ENCODE measurements around the gene SAMSN1. TPM values are rescaled to one million over a fixed set of nuclear protein-coding genes. Genes with fewer than 3 reads are reported as not detected.

SAMSN1 gene
- total and polyA plus RNA-seq, 9 donors = 1.3 to 8.0 (median 2.0) TPM

DNA sequence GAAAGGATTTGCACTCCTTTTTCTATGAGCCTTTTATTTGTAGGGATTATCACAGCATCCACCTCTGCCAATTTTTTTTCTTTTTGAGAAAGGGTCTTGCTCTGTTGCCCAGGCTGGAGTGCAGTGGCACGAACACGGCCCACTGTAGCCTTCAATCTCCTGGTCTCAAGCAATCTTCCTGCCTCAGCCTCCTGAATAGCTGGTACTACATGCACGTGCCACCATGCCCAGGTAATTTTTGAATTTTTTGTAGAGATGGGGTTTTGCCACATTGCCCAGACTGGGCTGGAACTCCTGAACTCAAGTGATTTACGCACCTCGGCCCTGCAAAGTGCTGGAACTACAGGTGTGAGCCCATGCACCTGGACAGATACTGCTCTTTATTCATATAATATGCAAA, 2.1 kb downstream of the SAMSN1 start:
- intact Hi-C loops (cut with DNase I) = no loop called here
- H3K27ac ChIP-seq = no peak overlapping the region
- H3K27me3 ChIP-seq = no peaks in the 10 kb centered on the region
- WGBS, 3 donors = 84 to 92% (median 88%) methylated on average over 5 of the region's 5 CpGs
- H3K4me3 ChIP-seq = no peak overlapping the region
- no peak for DNase-seq
- no peaks in the 10 kb centered on the region for H3K9me3 ChIP-seq
- no peaks in the 10 kb centered on the region for H3K4me1 ChIP-seq (ENCODE audit: insufficient read depth)
- no peaks in the 10 kb centered on the region for H3K36me3 ChIP-seq
- no peak for TF ChIP-seq POLR2A (IDR thresholded peaks at IDR 0.05)
- no peak for TF ChIP-seq CTCF (IDR thresholded peaks at IDR 0.05)
- no peak for TF ChIP-seq EP300 (IDR thresholded peaks at IDR 0.05)

DNA sequence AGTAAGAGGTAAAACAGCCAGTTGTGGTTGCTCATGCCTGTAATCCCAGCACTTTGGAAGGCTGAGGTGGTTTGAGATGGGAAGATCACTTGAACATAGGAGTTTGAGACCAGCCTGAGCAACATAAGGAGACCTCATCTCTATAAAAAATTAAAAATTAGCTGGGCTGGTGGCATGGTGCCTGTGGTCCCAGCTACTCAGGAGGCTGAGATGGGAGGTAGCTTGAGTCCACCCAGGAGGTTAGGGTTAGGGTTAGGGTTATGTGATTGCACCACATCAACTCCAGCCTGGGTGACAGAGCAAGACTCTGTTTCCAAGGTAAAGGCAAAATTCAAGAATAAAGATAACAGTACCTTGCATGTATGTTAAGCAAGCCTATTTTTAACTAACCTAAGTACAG, 3.5 kb downstream of the SAMSN1 start:
- intact Hi-C loops (cut with DNase I) = no loop called here
- Histone ChIP-seq H3K9me3 (no peaks in the 10 kb centered on the region), H3K27ac (no peak overlapping the region), H3K4me3 (no peak overlapping the region), H3K36me3 (no peaks in the 10 kb centered on the region), H3K27me3 (no peaks in the 10 kb centered on the region), H3K4me1 (ENCODE audit: insufficient read depth) (no peaks in the 10 kb centered on the region)
- no peak for DNase-seq
- no peak for TF ChIP-seq CTCF (IDR thresholded peaks at IDR 0.05)
- TF ChIP-seq EP300 (IDR thresholded peaks at IDR 0.05) = no peak
- no peak for TF ChIP-seq POLR2A (IDR thresholded peaks at IDR 0.05)

GRCh38 chr21:14541841-14542490, 4.1 kb downstream of the SAMSN1 start:
- intact Hi-C loops (cut with DNase I) = no loop called here
- 69 to 79% (median 71%) methylated on average over 8 of the region's 8 CpGs for WGBS, 3 donors
- no peak overlapping the region for H3K4me3 ChIP-seq

DNA sequence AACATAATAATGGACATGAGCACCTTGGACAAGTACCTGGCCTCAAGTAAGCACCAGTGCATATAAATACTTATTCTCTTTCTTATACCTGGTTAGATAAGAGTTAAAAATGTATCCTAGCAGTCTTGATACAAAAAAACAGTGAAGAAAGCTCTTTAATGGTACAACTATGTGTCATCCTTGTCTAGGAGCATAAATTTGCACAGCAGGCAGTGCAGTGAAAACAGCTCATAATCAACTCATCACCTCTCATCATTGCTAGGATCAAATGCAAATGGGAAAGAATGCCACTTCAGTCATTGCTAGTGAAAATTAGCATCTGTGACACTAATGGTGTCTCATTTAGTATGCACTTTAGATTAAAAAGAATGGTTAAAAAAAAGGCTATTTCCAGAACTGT, 7.6 kb downstream of the SAMSN1 start:
- no peak overlapping the region for H3K4me3 ChIP-seq
- no peaks in the 10 kb centered on the region for H3K4me1 ChIP-seq (ENCODE audit: insufficient read depth)
- no peaks in the 10 kb centered on the region for H3K27me3 ChIP-seq
- no peaks in the 10 kb centered on the region for H3K9me3 ChIP-seq
- TF ChIP-seq EP300 (IDR thresholded peaks at IDR 0.05) (no peak), POLR2A (IDR thresholded peaks at IDR 0.05) (no peak), CTCF (IDR thresholded peaks at IDR 0.05) (no peak)
- DNase-seq = no peak
- intact Hi-C loops (cut with DNase I) = no loop called here
- H3K27ac ChIP-seq = no peak overlapping the region
- no peaks in the 10 kb centered on the region for H3K36me3 ChIP-seq

More at GRCh38 chr21:14541841-14542490, 4.1 kb downstream of the SAMSN1 start:
- DNase-seq = no peak
- H3K9me3 ChIP-seq = no peaks in the 10 kb centered on the region
- no peaks in the 10 kb centered on the region for H3K27me3 ChIP-seq
- no peaks in the 10 kb centered on the region for H3K4me1 ChIP-seq (ENCODE audit: insufficient read depth)
- no peak for TF ChIP-seq CTCF (IDR thresholded peaks at IDR 0.05)
- no peak for TF ChIP-seq POLR2A (IDR thresholded peaks at IDR 0.05)
- no peak for TF ChIP-seq EP300 (IDR thresholded peaks at IDR 0.05)
- no peaks in the 10 kb centered on the region for H3K36me3 ChIP-seq
- H3K27ac ChIP-seq = no peak overlapping the region
